Measurements from ENCODE around the gene ZNF287.

ZNF287 gene

DNA sequence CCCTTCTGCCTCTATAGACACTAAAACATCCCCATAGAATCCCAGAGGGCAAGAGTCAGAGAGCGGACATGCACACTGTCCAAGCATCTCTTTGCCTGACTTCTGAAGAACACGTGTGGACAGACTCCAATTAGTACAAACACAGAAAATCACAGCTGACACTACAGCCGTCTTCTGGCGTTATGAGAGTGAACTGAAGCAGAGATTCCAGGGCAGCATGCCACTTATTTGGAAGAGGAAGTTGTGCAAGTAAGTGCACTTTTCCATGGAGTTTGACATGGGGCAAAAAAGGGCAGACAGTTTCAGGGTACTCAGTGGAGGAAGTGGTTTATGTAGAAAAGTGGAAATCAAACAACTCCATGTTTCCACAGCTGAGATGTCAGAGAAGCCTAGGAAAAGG lies 16.8 kb upstream of the ZNF287 start:
- in situ Hi-C loops (cut with MboI; ENCODE audit: low sequenced_read_pairs, unreplicated experiment), result no loop called here
- DNase-seq (ENCODE audit: low spot score), result no peak
- TF ChIP-seq, protein P1, sequence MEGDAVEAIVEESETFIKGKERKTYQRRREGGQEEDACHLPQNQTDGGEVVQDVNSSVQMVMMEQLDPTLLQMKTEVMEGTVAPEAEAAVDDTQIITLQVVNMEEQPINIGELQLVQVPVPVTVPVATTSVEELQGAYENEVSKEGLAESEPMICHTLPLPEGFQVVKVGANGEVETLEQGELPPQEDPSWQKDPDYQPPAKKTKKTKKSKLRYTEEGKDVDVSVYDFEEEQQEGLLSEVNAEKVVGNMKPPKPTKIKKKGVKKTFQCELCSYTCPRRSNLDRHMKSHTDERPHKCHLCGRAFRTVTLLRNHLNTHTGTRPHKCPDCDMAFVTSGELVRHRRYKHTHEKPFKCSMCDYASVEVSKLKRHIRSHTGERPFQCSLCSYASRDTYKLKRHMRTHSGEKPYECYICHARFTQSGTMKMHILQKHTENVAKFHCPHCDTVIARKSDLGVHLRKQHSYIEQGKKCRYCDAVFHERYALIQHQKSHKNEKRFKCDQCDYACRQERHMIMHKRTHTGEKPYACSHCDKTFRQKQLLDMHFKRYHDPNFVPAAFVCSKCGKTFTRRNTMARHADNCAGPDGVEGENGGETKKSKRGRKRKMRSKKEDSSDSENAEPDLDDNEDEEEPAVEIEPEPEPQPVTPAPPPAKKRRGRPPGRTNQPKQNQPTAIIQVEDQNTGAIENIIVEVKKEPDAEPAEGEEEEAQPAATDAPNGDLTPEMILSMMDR (IDR thresholded peaks at IDR 0.05; ENCODE audit: borderline replicate concordance, control extremely low read depth, extremely low read depth, insufficient read depth, missing control alignments), result no peak

- TF ChIP-seq, protein P1 (IDR thresholded peaks at IDR 0.05; ENCODE audit: borderline replicate concordance, control extremely low read depth, extremely low read depth, insufficient read depth, missing control alignments), result peak; percentile 80
- peak; percentile 92 for DNase-seq (ENCODE audit: low spot score)
- in situ Hi-C loops (cut with MboI; ENCODE audit: low sequenced_read_pairs, unreplicated experiment), result no loop called here
Observed at GRCh38 chr17:16584273-16584995, 15.4 kb upstream of the ZNF287 start.

DNA sequence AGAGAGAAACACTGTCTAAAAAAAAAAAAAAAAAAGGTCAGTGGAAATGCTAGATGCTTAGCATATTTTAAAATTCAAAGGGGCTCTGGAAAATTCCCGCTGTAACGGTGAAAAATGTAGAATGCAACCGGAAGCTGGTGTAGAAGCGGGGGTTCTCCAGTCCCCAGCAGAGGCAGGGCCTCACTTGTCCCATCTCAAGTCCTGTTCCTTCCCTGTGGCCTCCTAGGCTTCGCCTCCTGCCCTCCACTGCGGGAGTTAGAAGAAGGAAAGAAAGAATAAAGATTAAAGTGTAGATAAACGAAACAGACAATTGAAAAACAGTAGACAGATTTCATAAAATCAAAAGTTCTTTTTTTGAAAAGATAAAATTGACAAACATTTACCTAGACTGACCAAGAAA lies 14.8 kb upstream of the ZNF287 start:
- TF ChIP-seq, protein P1 (IDR thresholded peaks at IDR 0.05; ENCODE audit: borderline replicate concordance, control extremely low read depth, extremely low read depth, insufficient read depth, missing control alignments), result no peak
- in situ Hi-C loops (cut with MboI; ENCODE audit: low sequenced_read_pairs, unreplicated experiment), result no loop called here
- DNase-seq (ENCODE audit: low spot score), result no peak

DNA sequence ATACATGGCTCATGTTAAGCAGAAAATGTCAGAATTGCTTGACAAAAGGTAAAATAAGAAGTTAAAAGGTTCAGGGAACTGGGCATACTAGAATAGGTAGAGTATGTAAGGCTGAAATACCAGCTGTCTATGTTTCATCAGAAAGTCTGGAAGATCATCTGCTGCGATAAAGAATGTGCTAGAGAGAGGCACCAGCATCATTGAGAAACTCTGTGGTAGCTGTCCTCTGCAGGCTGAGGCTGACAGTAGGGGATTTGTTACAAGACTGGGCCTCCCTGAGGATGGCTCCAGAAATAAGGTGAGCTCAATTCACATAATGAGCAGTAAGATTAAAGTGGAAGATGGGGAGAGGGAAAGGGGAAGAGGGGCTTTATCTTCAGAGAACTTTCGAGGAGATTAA lies 4.5 kb upstream of the ZNF287 start:
- in situ Hi-C loops (cut with MboI; ENCODE audit: low sequenced_read_pairs, unreplicated experiment), result no loop called here
- TF ChIP-seq, protein P1 (IDR thresholded peaks at IDR 0.05; ENCODE audit: borderline replicate concordance, control extremely low read depth, extremely low read depth, insufficient read depth, missing control alignments), result no peak
- no peak for DNase-seq (ENCODE audit: low spot score)

- TF ChIP-seq, protein P1 (IDR thresholded peaks at IDR 0.05; ENCODE audit: borderline replicate concordance, control extremely low read depth, extremely low read depth, insufficient read depth, missing control alignments), result no peak
- DNase-seq (ENCODE audit: low spot score), result no peak
- in situ Hi-C loops (cut with MboI; ENCODE audit: low sequenced_read_pairs, unreplicated experiment), result no loop called here
Observed at GRCh38 chr17:16569358-16569712, 331 bp upstream of the ZNF287 start.

- TF ChIP-seq, protein P1 (IDR thresholded peaks at IDR 0.05; ENCODE audit: borderline replicate concordance, control extremely low read depth, extremely low read depth, insufficient read depth, missing control alignments), result no peak
- in situ Hi-C loops (cut with MboI; ENCODE audit: low sequenced_read_pairs, unreplicated experiment), result no loop called here
- DNase-seq (ENCODE audit: low spot score), result no peak
Observed at GRCh38 chr17:16552637-16553045, 16.4 kb downstream of the ZNF287 start.

Measured in GM13976 (cell line).